NCI-H2107 treated with DMSO at 0.1 percent for 48 hours (cell line): ENCODE measurements around the gene NCF4.

Experiments
- DNase-seq: peaks from one replicate; lab custom pipeline; 2025; ENCODE audit not compliant: unreplicated experiment; lab: John Stamatoyannopoulos, UW

Gene NCF4

DNA sequence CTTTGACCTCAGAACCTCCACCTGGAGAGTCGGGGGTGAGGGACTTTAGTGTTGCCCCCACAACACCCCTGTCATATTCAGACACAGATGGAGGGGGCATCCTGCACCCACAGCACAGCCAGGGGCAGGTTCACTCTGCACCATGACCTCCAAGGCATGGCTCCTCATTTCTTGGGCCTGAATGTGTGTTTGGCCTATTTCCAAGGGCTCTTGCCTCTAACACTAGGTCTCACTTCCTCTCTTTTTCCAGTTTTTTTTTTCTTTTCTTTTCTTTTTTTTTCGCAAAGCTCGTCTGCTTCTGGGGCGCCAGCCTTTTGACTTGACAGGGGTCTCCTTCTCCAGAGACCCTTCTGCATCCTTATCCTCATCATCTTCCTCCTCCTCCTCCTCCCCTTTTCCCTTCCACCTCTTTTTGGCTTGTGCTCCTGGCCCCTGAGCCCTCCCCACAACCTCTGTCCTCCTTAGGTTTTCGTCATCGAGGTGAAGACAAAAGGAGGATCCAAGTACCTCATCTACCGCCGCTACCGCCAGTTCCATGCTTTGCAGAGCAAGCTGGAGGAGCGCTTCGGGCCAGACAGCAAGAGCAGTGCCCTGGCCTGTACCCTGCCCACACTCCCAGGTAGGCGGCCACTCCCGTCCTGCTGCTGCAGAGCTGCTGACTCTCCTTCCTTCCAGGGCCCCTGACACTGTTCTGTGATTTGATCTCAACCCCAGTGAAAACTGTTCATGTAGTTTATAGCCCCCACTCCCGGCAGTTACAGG, 3.8 kb downstream of the NCF4 start:
- no peak for DNase-seq

DNA sequence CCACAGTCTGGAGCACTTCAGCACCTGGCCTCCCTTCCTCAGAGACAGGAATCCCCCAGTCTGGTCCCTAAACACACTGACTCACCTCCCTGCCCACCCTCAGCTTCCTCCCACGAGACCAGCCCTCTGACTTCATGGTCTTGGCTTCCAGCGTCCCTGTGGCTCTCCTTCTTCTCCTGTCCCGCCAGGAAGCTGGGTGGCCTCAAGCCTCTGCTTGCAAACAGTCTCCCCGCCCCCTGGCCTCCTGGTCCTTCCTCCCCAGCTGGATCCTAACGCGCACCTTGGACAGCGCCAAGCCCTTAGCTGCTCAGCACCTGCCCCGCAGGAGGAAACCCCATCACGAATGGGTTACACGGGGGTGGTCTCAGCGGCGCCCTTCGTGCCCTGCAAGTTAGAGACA, 4.5 kb downstream of the NCF4 start:
- no peak for DNase-seq

- DNase-seq: no peak
Measured at GRCh38 chr22:36867695-36868094, 6.9 kb downstream of the NCF4 start.

GRCh38 chr22:36868546-36869181, 7.9 kb downstream of the NCF4 start:
- no peak for DNase-seq

DNA sequence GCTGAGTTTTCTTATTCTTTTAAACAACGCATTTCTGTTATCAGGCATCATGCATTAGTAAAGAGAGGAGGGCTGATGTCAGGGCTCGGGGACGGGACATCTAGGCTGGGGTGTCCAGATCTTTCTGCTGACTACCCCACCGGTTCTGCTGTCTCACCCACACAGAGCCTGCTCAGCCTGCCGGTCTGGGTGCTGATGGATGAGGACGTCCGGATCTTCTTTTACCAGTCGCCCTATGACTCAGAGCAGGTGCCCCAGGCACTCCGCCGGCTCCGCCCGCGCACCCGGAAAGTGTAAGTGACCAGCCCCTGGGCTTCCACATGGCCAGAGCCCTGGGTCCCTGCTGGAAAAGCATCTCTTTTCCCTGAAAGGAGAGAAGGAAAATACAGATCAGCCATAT, 9.4 kb downstream of the NCF4 start:
- DNase-seq: no peak

- DNase-seq: no peak
Measured at GRCh38 chr22:36871669-36872081, 10.9 kb downstream of the NCF4 start.

- no peak for DNase-seq
Measured at GRCh38 chr22:36872084-36872483, 11.3 kb downstream of the NCF4 start.

GRCh38 chr22:36872866-36873498, 12.2 kb downstream of the NCF4 start:
- DNase-seq: no peak

DNA sequence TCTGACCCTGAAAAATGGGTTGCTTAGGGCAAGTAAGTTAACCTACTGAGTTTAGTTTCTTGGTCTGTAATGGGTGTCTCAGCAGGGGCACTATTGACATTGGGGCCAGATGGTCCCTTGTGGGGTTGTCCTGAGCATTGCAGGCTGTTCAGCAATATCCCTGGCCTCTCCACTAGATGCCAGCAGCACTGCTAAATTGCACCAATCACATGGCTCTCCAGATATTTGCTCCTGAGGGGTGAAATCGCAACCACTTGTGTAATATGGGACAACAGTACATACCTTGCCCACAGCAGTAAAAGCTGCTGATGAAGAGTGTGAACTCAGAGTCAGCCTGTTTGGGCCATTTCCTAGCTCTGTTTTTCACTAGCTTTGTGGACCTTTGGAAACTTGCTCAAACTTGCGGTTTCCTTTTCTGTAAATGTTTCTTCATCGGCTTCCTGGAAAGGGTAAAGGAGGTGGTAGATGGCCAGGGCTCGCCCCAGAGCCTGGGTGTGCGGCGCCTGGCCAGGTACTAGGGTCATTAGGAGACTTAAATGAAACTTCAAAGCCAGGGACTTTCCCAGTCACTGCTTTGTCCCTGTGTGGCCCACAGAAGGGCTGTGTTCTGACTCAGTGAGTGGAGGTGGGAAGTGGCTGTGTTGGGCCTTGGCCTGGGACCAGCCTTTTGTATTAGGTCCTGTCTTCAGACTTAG, 13.0 kb downstream of the NCF4 start:
- no peak for DNase-seq

DNA sequence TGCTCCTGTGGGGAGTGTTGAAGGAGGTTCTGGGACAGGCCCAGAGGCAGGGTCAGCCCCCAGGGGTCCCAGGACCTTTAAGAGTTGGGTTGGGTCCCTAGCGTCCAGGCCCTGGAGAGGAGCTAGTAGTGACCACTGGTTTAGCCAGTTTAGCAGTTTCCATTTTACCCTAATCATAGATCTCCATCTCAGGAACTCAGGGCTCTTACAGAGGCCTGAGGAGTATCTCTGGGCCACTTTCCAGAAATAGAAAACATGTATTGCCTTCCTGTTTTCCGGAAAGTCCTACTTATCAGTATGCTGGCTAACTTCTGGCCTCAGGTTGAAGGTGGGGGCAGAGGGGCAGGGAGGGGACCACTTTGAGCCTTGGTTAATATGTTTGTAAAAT, 13.5 kb downstream of the NCF4 start:
- no peak for DNase-seq

DNA sequence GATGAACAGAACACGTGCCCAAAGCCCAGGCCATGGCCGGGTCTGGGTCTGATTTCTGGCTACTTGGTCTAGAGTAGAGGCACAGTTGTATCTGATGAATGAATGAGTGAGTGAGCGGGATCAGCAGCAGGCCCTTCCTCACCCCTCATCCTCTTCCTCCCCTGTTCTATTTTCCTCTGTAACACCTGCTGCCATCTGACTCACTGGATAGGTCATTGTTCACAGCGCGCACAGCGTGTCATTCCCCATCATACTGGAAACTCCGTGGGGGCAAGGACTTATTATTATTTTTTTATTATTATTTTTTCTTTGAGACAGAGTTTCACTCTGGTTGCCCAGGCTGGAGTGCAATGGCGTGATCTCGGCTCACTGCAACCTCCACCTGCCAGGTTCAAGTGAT, 13.9 kb downstream of the NCF4 start:
- no peak for DNase-seq

DNA sequence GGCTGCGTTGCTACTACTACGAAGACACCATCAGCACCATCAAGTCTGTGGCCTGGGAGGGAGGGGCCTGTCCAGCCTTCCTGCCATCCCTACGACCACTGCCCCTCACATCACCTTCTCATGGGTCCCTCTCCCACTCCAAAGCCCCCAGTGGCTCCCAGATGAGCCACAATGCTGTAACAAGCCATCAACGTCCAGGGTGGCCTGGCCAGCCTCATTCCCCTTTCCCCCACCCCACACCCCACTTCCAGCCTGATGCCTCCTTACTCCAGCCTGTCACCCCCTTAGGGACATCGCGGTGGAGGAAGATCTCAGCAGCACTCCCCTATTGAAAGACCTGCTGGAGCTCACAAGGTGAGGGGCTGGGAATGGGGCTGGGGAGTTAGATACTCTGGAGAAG, 14.9 kb downstream of the NCF4 start:
- no peak for DNase-seq

DNA sequence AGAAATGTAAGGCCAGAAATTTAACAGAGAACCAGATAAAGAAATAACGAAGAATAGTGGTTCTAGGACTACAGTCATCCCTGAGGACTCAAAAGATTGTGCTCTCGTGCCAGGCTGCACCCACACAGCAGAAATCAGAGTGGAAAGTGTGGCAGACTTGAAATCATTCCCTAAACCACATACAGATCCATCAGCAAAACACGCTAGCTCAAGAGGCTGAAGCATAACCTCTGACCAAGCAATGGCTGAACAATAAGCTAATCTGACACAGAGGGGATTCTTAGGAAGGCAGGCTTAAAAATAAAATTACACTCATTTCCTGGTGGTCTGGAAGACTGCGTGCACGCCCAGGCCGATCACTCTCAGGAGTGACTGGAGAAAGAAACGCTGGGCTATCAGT, 19.0 kb downstream of the NCF4 start:
- DNase-seq: no peak

GRCh38 chr22:36881504-36882245, 20.9 kb downstream of the NCF4 start:
- DNase-seq: no peak

DNA sequence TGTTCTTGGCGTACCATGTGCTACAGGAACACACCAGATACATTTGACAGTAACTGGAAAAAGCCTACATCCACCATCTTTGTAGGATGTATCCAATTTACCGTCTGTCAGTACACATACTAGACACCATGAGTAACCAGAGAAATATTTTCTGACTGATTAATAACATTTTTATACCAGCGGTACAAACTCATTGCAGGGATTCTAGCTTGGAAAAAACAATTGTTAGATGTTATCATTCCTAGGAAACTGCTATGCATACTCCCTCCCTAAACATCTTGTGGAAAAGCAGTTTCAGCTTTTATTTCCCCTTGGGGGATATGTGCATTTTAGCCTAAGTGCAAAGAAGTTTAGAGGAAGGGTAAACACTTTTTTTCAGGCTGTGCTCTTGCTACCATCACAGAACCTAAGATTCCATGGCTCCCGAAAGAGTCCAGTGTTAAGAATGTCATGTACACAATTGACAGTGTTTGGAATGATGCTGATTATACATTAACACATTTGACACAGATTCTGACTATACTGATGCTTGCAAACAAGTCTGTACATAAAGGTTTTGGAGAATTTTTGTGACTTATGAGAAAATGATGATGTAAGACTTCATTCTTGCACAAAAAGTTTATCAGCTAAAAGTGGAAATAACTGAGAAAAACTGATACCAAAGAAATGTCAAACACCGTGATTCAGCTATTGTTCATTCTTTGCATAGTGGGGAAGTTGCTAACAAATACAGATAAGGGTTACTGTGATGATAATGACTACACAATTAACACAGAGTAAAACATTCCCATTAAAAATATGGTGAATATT, 23.7 kb downstream of the NCF4 start:
- DNase-seq: no peak

DNA sequence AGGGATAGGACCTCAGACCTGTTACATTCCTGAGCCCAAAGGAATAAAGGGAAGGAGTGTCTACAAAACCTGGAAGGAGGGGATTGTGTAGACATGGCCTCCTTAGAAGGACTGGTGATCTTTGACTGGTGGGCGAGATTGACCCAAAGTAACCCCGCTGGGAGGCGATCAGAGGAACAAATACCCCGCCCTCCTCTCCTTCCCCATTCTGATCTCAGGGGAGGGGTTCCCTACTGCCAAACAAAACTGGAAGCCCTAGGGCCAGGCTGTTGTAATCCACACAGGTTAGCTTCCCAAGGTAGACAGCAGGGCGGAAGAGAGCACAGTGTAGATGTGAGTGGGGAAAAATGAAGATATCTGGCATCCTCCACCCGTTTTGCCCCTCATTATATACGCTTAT, 24.7 kb downstream of the NCF4 start:
- DNase-seq: no peak

GRCh38 chr22:36886016-36886415, 25.2 kb downstream of the NCF4 start:
- no peak for DNase-seq

DNA sequence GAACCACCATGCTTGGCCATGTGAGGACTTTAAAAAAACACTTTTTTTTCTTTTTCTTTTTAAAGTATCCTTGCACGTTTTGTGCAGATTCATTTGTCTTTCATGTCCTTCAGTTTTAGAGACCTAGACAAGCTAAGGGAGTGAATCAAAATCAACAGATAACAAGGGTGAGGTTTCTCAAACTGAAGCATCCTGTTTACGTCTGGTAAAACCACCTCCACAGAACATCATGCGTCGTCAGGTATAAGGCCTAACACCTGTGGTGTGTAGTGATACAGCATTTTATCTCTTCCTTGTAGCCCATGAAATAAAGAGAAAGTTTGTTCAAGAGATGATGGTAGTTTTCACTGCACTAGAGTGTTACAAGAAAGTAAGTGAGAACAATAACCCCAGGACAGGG, 26.4 kb downstream of the NCF4 start:
- no peak for DNase-seq

- DNase-seq: no peak
Measured at GRCh38 chr22:36891646-36892045, 30.8 kb downstream of the NCF4 start.

GRCh38 chr22:36892292-36892691, 31.5 kb downstream of the NCF4 start:
- DNase-seq: no peak
